HG02852 (cell line): ENCODE measurements around the gene DOCK2.

Source experiments
- ATAC-seq: cut with Tn5 transposase; IDR thresholded peaks from one replicate; pipeline ENCODE4 v1.9.1; 2021; ENCODE audit warnings: mild to moderate bottlenecking, moderate library complexity; ENCODE audit not compliant: unreplicated experiment

The DOCK2 gene

DNA sequence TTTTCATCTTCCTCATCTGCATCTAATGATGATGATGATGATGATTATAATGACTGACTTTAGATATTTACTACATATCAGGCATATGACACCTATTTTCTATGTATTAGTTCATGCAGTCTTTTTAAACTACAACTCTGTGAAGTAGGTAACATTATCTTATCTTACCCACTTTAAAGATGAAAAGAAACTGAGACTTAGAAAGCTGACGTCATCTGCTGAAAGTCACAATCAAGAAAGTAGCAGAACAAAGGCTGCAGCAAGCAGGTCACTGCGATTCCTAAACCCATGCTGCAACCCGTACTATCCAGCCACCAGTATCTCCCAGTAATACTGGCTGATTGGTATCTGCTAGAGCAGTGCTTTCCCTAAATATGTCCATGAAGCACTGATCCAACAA, 383.3 kb downstream of the DOCK2 start:
- ATAC-seq, result no peak

DNA sequence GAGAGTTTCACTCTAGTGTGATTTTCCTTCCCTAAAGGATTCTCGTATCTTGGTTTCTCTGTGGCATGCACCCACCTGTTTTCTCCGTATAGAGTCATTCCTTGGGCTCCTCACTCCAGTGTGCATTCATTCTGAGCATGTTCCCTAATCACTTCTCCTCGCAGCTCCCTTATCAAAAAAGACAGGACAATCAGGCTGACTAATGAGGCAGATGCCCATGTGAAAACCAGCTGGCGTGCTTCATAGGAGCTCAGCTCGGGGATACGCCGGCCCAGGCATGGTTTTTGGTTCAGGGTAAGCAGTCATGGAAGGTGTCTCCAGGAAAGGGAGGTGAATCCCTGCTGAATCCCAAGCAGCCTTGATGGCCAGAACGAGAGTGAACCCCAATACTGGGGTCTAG, 384.4 kb downstream of the DOCK2 start:
- ATAC-seq, result no peak

DNA sequence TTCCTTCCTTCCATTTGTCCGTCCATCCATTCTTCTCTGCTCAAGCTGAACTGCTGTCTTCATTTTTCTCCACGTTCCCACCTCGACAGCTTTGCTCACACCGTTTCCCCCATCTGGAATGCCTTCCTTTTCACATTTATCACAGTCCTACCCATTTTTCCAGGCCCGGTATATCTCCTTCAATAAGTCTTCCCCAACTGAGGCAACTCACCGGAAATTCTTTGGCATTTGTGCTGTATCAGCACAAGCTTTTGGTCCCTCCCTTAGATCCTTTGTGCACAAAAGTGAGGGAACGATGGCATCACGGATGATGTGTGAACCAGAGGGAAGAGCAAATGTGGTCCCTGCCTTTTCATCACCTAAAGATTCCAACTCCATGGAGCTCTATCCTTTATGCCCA, 388.8 kb downstream of the DOCK2 start:
- no peak for ATAC-seq

DNA sequence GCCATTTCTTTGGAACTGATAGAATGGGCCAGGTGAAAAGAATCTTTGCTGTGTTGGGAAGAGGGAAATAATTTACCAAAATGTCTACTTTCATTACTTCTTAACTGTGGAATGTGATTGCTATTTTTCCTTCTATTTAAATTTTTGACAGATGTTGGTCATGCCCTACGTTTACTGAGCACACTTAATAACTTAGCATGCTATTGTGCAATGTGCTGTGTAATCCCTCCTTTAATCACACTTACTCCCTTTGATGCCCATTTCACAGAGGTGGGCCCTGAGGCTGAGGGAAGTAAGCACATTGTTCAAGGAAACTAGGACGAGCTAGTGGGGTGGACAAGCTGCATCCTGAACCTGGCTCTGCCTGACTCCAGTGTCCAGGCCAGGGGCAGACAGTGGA, 391.0 kb downstream of the DOCK2 start:
- ATAC-seq, result no peak

DNA sequence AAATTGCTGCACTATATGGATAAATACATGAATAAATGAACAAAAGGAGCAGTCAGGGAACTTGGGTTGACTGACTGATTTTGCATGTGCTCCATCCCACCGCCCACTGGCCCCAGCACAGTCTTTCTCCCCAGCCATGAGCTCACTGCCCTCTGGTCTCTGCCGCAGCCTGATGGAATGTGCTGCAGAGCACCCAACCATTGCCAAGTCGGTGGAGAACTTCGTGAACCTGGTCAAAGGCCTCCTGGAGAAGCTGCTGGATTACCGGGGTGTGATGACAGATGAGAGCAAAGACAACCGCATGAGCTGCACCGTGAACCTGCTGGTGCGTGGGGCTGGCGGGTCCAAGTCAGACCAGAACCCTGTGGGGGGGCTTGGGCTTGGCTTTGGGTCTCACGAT, 397.2 kb downstream of the DOCK2 start:
- ATAC-seq, result no peak

DNA sequence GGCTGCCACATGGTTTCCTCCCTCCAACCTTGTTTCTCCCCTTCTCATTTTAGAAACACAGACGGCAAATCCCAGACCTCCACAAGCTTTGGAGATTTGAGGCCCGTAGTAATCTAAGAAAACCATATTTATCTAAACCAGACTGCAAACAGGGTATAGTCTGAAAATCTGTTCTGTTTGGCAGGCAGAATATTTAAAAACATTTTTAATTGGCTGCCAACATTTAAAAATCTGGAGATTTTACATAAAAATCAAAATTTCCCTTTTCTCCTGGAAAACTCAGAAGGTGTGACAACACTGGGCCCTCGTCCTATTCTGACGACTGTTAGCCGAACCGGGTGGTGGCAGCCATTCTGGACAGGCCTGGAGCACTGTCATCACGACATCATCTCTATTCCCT, 401.2 kb downstream of the DOCK2 start:
- ATAC-seq, result no peak

DNA sequence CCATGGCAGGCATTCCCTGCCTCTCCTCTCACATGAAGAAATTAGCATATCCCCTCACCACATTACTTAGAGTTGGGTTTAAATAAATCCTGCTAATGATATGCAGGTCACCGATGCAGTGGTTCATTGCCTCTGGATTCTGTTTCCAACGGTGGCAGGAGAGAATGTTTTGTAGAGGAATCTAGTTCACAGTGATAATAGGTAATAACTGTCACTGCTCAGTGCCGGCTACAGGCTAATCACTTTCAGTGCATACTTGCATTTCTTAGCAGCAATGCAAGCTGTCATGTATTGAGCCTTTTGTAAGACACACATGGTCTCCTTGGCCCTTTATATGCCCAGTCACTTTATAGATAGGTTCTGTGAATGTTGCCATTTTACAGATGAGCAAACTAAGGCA, 402.8 kb downstream of the DOCK2 start:
- ATAC-seq, result no peak

DNA sequence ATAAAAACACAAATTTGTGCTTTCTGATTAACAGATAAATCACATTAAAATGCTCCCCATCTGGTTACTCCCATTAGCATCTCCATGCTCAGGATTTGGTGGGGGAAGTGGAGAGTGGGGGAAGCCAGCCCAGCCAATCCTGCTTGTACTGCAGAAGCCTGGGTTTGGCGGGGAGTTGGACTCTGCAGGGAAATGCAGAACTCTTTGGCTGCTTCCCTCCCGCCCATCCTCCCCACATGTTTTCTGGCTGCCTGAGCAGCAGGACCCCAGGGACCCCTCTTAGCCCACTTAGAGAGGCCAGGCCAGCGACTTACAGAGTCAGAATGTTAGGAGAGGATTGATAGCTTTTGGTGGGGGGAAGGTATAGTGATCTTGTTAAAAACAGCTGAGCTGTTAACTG, 409.2 kb downstream of the DOCK2 start:
- ATAC-seq, result no peak

DNA sequence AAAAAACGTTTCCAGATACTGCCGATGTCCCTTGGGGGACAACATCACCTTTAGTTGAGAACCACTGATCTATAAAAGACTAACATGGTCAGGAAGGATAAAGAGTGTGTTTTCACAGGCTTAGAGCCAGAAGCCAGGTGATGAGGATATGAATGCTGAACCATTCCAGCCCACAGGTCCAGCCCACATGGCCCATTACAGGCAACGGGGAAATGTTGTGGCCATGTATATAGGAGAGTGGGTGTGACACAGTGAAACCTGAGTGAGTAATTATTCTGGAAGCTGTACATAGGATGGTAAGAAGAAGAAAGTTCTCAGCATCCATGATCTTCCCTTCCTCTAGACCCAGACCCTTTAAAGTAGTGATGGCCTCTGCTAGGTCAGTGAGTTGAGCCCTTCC, 412.6 kb downstream of the DOCK2 start:
- ATAC-seq, result no peak

DNA sequence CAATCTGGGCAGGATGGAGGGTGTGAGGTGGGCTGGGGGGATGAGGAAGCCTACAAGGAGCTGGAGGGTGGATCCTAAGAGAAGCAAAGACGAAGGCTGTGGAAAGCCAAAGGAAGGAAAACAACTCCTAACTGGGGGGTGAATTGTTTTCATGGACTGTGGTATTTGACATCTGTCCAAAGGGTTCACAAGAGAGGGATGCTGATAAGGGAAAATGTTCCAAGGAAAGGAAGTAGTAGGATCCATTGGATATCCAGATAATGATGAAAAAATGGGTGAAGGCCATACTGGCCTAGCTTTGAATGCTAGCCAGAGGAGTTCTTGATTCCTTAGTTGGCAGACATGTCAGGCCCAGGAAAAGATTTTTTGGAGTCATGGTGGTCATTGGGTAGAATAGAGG, 416.8 kb downstream of the DOCK2 start:
- ATAC-seq, result no peak

DNA sequence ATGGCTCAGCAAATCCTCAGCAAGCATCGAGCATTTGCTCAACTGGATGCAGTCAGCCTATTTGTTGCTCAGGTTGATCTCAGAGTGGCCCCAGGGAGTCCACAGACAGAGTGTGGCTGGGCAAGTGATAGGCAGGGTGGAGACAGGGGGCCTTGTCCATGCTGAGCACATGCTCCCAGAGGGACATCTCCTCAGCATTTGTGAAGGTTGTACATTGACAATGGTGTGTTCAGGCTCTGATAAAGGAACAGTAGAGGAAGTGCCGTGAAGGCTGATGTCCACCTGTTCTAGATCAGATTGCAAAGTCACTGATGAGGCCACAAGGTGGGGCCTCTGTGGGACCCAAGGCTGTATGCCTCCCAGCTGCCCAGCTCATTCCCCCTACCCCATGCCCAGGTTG, 418.5 kb downstream of the DOCK2 start:
- no peak for ATAC-seq

DNA sequence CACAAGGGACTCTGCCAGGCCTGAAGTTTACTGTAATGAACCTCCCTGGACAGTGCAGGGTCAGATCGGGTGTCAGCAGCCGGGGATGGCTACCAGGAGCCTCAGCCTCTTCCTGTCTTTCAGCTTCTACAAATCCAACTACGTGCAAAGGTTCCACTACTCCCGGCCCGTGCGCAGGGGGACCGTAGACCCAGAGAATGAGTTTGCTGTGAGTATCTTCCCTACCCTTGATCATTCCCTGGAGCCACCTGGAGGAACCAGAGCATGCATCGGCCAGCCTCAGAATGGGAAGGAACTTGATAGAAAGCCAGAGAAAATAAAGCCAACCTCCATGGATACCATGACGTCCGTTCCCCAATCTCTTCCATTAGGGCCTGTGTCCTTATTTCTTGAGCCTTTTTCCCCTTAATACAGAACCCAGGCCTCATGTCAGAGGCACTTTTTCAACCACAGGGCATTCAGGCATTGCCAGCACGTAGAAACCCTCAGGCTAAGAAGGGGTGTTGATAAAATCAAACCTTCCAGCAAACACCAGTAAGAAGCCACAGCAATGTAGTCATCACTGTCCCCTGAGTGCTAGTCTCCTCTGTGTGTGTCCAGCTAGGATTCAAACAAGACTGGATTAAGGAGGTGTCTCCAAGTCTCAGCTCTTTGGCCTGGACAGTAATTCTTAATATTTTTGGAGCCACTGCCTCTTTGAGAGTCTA, 419.6 kb downstream of the DOCK2 start:
- ATAC-seq, result no peak

DNA sequence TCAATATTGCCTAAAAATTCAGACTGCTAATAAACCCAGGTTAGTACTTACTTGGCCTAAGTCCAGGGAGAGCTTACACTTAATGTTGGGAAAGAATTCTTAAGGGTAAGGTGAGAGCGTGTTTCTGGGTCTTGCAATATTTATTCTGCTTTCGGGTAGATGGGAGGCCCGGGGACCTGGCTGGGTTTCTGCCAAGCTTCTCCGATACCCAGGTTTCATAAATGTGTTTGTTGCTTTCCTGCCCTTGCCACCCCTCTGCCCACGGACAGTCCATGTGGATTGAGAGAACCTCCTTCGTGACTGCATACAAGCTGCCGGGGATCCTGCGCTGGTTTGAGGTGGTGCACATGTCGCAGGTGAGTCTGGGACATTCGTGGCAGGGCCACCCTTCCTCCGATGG, 420.2 kb downstream of the DOCK2 start:
- ATAC-seq, result no peak

DNA sequence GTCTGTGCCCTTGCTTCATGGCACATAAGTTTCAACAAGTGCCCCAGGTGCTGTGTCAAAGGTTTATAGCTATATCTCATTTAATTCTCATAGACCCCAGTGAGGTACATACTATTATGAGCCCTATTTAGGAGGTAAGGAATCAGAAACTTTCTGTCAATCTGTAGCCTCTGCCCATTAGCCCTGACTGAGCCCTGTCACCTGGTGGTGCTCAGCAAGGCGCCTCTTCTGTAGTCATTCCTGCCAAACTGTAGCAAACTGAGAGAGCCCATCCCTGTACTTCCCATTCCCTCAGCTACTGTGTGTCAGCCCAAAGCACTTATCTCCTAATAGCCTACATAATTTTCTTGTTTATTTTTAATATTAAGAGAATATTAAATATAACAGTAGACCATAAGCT, 422.1 kb downstream of the DOCK2 start:
- ATAC-seq, result no peak

DNA sequence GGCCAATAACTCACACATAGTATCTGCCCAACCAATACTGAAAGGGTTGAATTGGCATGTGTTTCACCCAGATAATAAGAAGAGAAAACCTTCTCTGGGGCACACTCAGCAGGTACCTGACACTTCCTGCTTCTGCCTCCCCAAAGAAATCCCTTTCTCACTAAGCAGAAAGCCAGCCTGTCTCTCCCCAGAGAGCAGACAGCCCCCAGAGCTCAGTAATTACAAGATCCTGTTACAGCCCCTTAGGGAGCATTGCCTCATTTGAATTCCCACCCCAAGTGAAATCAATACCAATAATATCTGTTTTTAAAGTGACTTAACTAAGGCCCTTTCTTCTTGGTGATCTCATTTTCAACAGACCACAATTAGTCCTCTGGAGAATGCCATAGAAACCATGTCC, 430.1 kb downstream of the DOCK2 start:
- ATAC-seq, result no peak

DNA sequence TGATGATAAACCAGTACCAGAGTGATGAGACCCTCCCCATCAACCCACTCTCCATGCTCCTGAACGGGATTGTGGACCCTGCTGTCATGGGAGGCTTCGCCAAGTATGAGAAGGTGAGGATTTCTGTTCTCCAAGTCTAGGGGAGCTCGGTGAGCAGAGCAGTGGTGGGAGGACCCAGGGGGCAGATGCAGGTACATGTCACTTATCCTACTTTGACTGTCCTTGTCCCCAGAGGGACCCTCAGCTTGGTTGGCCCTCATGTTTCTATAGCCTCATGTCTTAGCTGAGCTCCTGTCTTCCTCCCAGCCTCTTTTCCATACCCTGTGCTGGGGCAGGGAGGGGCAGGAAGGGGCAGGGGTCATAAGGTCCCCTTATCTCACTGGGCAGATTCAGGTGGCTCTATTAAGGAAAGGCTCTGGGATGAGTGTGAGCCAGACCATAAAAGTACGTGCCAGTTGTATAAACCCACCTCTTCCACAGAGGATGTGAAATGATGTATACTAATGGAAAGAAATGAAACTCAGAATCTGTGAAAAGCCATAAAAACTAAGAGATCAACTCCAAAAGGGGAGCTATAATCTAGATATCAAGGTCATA, 430.6 kb downstream of the DOCK2 start:
- no peak for ATAC-seq

DNA sequence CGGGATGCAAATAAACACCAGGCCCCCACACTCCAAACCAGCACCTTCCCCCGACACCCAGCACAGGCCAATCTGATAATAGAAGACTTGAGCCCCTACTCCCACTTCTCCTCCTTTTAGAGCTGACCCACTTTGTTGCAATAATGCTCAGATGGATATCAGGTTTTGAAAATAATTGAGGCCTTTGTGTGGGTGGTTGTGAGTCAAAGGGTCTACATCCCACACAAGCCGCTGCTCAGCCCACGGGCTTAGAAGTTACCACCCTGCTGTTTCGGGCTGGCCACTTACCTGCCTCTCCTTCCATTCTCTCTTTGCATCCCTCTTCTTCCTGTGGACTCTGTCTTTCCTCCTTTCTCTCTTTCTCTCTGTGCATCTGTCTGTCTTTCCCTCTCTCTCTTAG, 432.4 kb downstream of the DOCK2 start:
- no peak for ATAC-seq

DNA sequence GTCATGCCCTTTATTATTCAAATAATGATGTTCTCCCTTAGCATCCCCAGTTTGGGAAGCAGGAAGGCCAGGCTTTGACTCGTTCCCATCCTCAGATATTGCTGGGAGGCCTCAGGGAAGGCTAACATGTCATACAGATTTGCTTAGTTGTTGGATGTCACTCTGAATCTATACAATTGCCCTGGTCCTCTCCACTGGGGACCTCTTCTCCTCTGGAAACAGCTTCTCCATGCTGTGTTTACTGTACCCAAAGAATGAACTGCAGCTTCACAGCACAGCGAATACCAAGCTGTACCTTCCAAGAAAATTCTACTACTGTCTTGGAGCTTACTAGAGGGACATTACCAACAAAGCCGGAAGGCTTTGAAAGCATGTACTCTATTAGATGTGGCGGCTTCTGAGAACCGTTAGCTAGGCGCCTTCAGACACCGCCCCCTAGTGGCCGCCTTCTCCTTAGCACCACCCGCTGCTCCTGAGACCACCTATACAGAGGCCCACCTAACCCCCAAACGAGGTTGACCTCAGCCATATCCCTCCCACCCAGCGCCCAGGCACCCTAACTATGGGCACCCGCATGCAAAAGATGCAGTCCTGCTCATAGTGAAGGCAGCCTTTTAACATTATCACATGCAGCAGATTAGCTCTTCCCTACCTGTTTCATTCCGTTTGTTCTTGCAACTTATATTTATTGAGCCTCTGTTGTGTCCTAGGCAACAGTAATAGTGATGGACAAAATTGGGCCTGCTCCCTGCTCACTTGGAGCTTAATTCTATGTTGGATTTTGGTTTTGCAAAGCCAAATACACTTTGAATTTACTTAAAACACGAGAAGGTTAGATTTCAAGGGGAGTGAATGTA, 433.7 kb downstream of the DOCK2 start:
- no peak for ATAC-seq

DNA sequence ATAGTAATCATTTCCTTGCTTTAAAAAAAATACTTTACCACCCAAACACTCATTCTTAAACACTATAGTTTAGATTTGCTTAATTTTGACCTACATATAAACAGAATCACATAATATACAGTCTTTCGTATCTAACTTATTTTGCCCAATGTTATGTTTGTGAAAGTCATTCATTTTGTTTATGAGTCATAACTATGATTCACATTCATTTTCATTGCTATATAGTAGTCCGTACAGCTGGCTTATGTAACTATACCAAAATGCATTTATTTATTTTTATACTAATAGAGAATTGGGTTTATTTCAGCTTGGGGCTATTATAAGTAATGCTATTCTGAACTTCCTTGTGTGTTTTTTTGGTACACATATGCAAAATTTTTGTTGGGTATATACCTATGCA, 434.7 kb downstream of the DOCK2 start:
- no peak for ATAC-seq

DNA sequence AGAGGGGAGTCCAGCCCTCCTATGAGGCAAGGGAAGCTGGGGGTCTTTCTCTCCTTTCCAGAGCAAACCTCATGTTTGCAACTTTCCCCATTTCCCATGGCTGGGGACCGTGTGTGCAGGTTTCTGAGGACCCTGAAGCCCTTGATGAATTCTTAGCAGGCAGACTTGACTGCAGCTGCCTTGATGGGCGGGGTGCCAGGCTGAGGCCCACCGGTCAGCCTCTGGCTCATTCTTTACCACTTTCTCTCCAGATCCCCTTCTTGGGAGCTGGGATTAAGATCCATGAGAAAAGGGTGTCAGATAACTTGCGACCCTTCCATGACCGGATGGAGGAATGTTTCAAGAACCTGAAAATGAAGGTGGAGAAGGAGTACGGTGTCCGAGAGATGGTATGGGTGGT, 438.6 kb downstream of the DOCK2 start:
- ATAC-seq, result no peak

DNA sequence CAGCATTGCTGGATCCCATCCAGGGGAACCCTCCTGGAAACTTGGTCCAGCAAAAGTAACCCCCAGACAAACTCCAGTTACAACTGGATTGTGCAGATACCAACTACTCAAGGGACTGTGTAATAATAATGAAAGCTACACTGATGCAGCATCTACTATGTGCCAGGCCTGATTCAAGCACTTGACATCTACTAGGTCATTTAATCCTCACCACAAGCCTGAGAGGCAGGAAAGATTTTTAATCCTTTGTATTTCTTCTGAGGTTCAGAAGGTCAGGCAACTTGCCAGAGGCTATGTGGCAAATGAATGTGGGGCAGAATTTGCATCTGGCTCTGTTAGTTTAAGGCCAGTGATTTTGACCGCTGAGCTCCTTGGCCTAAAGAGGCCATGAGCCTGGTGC, 439.1 kb downstream of the DOCK2 start:
- ATAC-seq, result no peak

DNA sequence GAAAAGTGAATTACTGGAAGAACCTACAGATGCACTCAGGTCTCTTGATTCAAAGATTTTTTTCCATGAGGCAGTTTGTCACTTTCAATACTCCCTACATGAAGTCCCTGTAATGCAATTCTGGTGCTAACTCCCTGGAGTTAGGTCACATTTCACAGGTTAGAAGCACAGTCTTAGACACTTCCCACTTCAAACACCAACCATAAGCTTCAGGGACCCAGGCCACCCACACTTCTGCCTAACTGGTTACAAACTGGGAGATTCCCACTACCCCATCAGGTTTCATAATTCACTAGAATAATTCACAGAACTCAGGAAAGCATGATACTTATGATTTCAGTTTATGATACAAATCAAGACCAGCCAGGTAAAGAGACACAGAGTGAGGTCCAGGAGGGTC, 439.7 kb downstream of the DOCK2 start:
- ATAC-seq, result no peak
